Measurements from ENCODE around the gene HSPA12B. TPM values are rescaled to one million over a fixed set of nuclear protein-coding genes. Genes with fewer than 3 reads are reported as not detected.

The HSPA12B gene
- total and polyA plus RNA-seq, 2 experiments from 2014 or later, result 2.5 to 3.4 TPM

DNA sequence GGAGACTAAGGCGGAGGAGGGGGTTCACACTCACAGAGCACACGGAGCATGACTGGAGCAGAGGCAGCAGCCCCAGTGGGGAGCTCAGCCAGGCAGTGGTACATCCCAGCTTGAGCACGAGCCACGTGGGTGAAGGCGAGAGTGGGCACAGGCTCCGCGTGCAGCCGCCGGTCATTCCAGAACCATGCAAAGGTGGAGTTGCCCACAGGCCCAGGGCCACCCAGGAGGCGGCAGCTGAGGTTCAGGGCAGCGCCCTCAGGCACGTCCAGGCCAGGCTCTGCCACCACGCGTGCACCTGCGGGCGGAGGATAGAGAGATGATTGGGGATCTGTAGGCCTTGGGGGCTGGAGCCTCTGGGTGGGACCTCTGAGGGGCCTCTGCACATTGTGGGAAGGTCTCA is 41.2 kb upstream of the HSPA12B start:
- TF ChIP-seq EZH2phosphoT487 (IDR thresholded peaks at IDR 0.05; ENCODE audit: low read depth, severe bottlenecking, unreplicated experiment) (no peak), EZH2 (IDR thresholded peaks at IDR 0.05; ENCODE audit: borderline replicate concordance) (no peak)
- Histone ChIP-seq H2AFZ (no peak overlapping the region), H3K4me3 (no peak overlapping the region), H3K27ac (no peak overlapping the region), H3K27me3 (no peaks in the 10 kb centered on the region), H4K20me1 (ENCODE audit: insufficient read depth, poor library complexity, severe bottlenecking) (no peaks in the 10 kb centered on the region), H3K9me2 (replicated peaks; ENCODE audit: insufficient read depth) (no peaks in the 10 kb centered on the region), H3K4me1 (ENCODE audit: insufficient read depth) (peaks cover 3% of the 10 kb centered on the region), H3K36me3 (replicated peaks; ENCODE audit: insufficient read depth, low read depth) (no peaks in the 10 kb centered on the region), H3K9me3 (ENCODE audit: low read depth) (no peaks in the 10 kb centered on the region), H3K4me2 (no peak overlapping the region), H3K79me2 (no peaks in the 10 kb centered on the region)
- WGBS (ENCODE audit: low lambda C conversion rate, missing lambda C conversion rate), result 94% methylated on average over 16 of the region's 16 CpGs
- DNase-seq (ENCODE audit: low spot score), result no peak

DNA sequence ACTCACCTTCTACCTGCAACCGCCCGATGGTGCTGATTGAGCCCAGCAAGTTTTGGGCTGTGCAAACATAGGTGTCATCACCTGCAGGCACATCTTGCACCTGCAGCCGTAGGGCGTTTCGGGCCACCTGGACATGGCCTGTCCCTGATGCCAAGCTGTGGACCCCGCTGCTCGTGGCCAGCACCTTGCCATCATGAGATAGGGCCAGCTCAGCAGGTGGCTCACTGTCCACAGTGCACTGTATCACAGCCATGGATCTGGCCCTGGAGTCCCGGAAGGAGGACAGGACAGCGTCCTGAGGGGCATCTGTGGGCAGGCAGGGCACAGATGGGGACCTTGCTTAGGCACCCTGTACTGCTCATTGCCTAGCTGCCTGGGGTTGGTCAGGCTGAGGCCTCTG is 40.6 kb upstream of the HSPA12B start:
- Histone ChIP-seq H3K27me3 (no peaks in the 10 kb centered on the region), H3K36me3 (replicated peaks; ENCODE audit: insufficient read depth, low read depth) (no peaks in the 10 kb centered on the region), H3K4me1 (ENCODE audit: insufficient read depth) (no peaks in the 10 kb centered on the region), H2AFZ (no peak overlapping the region), H3K9me2 (replicated peaks; ENCODE audit: insufficient read depth) (no peaks in the 10 kb centered on the region), H3K4me2 (no peak overlapping the region), H4K20me1 (ENCODE audit: insufficient read depth, poor library complexity, severe bottlenecking) (no peaks in the 10 kb centered on the region), H3K79me2 (no peaks in the 10 kb centered on the region), H3K27ac (no peak overlapping the region), H3K9me3 (ENCODE audit: low read depth) (no peaks in the 10 kb centered on the region), H3K4me3 (no peak overlapping the region)
- whole genome bisulfite sequencing (ENCODE audit: low lambda C conversion rate, missing lambda C conversion rate), result 76% methylated on average over 9 of the region's 9 CpGs
- no peak for DNase-seq (ENCODE audit: low spot score)
- TF ChIP-seq EZH2phosphoT487 (IDR thresholded peaks at IDR 0.05; ENCODE audit: low read depth, severe bottlenecking, unreplicated experiment) (no peak), CTCF (IDR thresholded peaks at IDR 0.05; ENCODE audit: poor library complexity) (no peak), EZH2 (IDR thresholded peaks at IDR 0.05; ENCODE audit: borderline replicate concordance) (no peak)

- Histone ChIP-seq H3K27ac (no peak overlapping the region), H3K4me2 (no peak overlapping the region), H3K9me3 (ENCODE audit: low read depth) (no peaks in the 10 kb centered on the region), H2AFZ (no peak overlapping the region), H3K9me2 (replicated peaks; ENCODE audit: insufficient read depth) (no peaks in the 10 kb centered on the region), H3K27me3 (no peaks in the 10 kb centered on the region), H3K4me3 (no peak overlapping the region), H4K20me1 (ENCODE audit: insufficient read depth, poor library complexity, severe bottlenecking) (no peaks in the 10 kb centered on the region), H3K79me2 (no peaks in the 10 kb centered on the region), H3K4me1 (ENCODE audit: insufficient read depth) (no peaks in the 10 kb centered on the region), H3K36me3 (replicated peaks; ENCODE audit: insufficient read depth, low read depth) (no peaks in the 10 kb centered on the region)
- 96% methylated on average over 15 of the region's 23 CpGs for WGBS (ENCODE audit: low lambda C conversion rate, missing lambda C conversion rate)
- TF ChIP-seq EZH2 (IDR thresholded peaks at IDR 0.05; ENCODE audit: borderline replicate concordance) (no peak), EZH2phosphoT487 (IDR thresholded peaks at IDR 0.05; ENCODE audit: low read depth, severe bottlenecking, unreplicated experiment) (no peak), CTCF (IDR thresholded peaks at IDR 0.05; ENCODE audit: poor library complexity) (no peak)
- DNase-seq (ENCODE audit: low spot score), result no peak
Measured at GRCh38 chr20:3692706-3693294, 39.7 kb upstream of the HSPA12B start.

- H3K4me2 ChIP-seq, result no peak overlapping the region
- H3K9me2 ChIP-seq (replicated peaks; ENCODE audit: insufficient read depth), result no peaks in the 10 kb centered on the region
- H3K4me3 ChIP-seq, result no peak overlapping the region
- no peak overlapping the region for H3K27ac ChIP-seq
- no peaks in the 10 kb centered on the region for H3K79me2 ChIP-seq
- H3K27me3 ChIP-seq, result no peaks in the 10 kb centered on the region
- 95% methylated on average over 13 of the region's 13 CpGs for WGBS (ENCODE audit: low lambda C conversion rate, missing lambda C conversion rate)
- TF ChIP-seq CTCF (IDR thresholded peaks at IDR 0.05; ENCODE audit: poor library complexity) (no peak), EZH2 (IDR thresholded peaks at IDR 0.05; ENCODE audit: borderline replicate concordance) (no peak), EZH2phosphoT487 (IDR thresholded peaks at IDR 0.05; ENCODE audit: low read depth, severe bottlenecking, unreplicated experiment) (no peak)
- H3K4me1 ChIP-seq (ENCODE audit: insufficient read depth), result no peaks in the 10 kb centered on the region
- H3K9me3 ChIP-seq (ENCODE audit: low read depth), result no peaks in the 10 kb centered on the region
- no peak overlapping the region for H2AFZ ChIP-seq
- no peak for DNase-seq (ENCODE audit: low spot score)
- no peaks in the 10 kb centered on the region for H4K20me1 ChIP-seq (ENCODE audit: insufficient read depth, poor library complexity, severe bottlenecking)
- H3K36me3 ChIP-seq (replicated peaks; ENCODE audit: insufficient read depth, low read depth), result no peaks in the 10 kb centered on the region
Measured at GRCh38 chr20:3693376-3693775, 39.1 kb upstream of the HSPA12B start.

Measured in hepatocyte (in vitro differentiated cells).